ENCODE measurements around the gene TM7SF2.

DNA sequence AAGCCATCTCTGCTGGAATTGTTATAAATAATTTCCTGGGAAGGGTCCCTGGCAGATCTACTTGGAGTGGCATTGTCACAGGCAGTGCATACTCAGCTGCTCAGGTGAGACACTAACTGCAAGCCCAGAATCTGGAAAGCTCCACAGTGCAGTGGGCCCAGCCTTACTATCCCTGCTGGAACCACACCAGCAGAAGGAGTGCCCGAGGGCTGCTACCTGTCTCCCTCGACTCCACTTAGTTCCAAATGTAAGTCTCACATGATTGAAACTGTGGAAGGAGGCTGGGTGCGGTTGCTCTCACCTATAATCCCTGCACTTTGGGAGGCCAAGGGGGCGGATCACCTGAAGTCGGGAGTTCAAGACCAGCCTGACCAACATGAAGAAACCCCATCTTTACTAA lies 37.0 kb downstream of the TM7SF2 start:
- TF ChIP-seq, protein P1, sequence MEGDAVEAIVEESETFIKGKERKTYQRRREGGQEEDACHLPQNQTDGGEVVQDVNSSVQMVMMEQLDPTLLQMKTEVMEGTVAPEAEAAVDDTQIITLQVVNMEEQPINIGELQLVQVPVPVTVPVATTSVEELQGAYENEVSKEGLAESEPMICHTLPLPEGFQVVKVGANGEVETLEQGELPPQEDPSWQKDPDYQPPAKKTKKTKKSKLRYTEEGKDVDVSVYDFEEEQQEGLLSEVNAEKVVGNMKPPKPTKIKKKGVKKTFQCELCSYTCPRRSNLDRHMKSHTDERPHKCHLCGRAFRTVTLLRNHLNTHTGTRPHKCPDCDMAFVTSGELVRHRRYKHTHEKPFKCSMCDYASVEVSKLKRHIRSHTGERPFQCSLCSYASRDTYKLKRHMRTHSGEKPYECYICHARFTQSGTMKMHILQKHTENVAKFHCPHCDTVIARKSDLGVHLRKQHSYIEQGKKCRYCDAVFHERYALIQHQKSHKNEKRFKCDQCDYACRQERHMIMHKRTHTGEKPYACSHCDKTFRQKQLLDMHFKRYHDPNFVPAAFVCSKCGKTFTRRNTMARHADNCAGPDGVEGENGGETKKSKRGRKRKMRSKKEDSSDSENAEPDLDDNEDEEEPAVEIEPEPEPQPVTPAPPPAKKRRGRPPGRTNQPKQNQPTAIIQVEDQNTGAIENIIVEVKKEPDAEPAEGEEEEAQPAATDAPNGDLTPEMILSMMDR (IDR thresholded peaks at IDR 0.05), result no peak
- no peak for TF ChIP-seq EZH2 (IDR thresholded peaks at IDR 0.05; ENCODE audit: borderline replicate concordance, insufficient read depth, low read depth, low read length, poor library complexity, severe bottlenecking)
